Lung (tissue), 12 donors: ENCODE measurements around the gene ZBTB34. TPM values are rescaled to one million over a fixed set of nuclear protein-coding genes. Genes with fewer than 3 reads are reported as not detected.

Experiments
- ATAC-seq: fragments of 200-7000 bp; cut with Tn5 transposase; one replicate; pipeline ENCODE4 v1.9.1; 2020; ENCODE audit warnings: moderate number of reproducible peaks; ENCODE audit not compliant: insufficient read depth, low FRiP score
- DNase-seq, 3 donors: peaks; one replicate each; pipeline ENCODE4 v3.0.0-alpha.2; 2013 to 2017
- H3K27ac ChIP-seq, 2 donors: one replicate each; pipeline ENCODE4 v1.5.1; 2013; ENCODE audit warnings: mild to moderate bottlenecking in 2 of 2, moderate library complexity in 2 of 2, control low read depth in 1 of 2, inconsistent platforms in 1 of 2, low read depth in 1 of 2, low read length in 1 of 2
- H3K27me3 ChIP-seq, 3 donors: one replicate each; pipeline ENCODE4 v1.5.1; 2013; ENCODE audit warnings: low read length in 2 of 3; ENCODE audit not compliant: control insufficient read depth in 3 of 3, insufficient read depth in 3 of 3
- H3K36me3 ChIP-seq, 4 donors: one replicate each; pipeline ENCODE4 v1.5.1; 2013; ENCODE audit warnings: low read length in 4 of 4, mild to moderate bottlenecking in 1 of 4, moderate library complexity in 1 of 4; ENCODE audit not compliant: control insufficient read depth in 4 of 4, insufficient read depth in 4 of 4
- H3K4me1 ChIP-seq, 5 donors: one replicate each; pipeline ENCODE4 v1.5.1; 2013; ENCODE audit warnings: low read length in 5 of 5, mild to moderate bottlenecking in 2 of 5, moderate library complexity in 1 of 5; ENCODE audit not compliant: control insufficient read depth in 5 of 5, insufficient read depth in 5 of 5
- H3K4me3 ChIP-seq: one replicate; pipeline ENCODE4 v1.5.1; 2013; ENCODE audit warnings: mild to moderate bottlenecking, control low read depth, moderate library complexity
- H3K9ac ChIP-seq, 2 donors: one replicate each; pipeline ENCODE4 v1.5.1; 2013; ENCODE audit warnings: low read length in 2 of 2, control low read depth in 1 of 2; ENCODE audit not compliant: insufficient read depth in 1 of 2
- H3K9me3 ChIP-seq, 4 donors: one replicate each; pipeline ENCODE4 v1.5.1; 2013; ENCODE audit warnings: low read length in 3 of 4, mild to moderate bottlenecking in 1 of 4, moderate library complexity in 1 of 4; ENCODE audit not compliant: control insufficient read depth in 4 of 4, insufficient read depth in 3 of 4
- WGBS, 2 donors: extraction: QIAGEN DNeasy Blood & Tissue Kit; methylation state at CpG; one replicate each; pipeline ENCODE4 v1.1.7; 2013; 5-methylcytosine and 5-hydroxymethylcytosine counted together
- polyA plus RNA-seq, 2 donors: library from polyadenylated mRNA; stranded (reverse); fragments of 200-250 nt; gene quantifications; one replicate each; pipeline ENCODE4 v1.2.1, GENCODE V29; 2013
- total RNA-seq, 2 donors: library from RNA; depleted of rRNA in 1 of 2; stranded (reverse); fragments of >200 nt in 1 of 2; gene quantifications; one replicate each; pipeline ENCODE4 v1.2.1, GENCODE V29; 2014 to 2021
- TF ChIP-seq, protein P1 (sequence below): IDR thresholded peaks from 2 replicates; pipeline ENCODE4 v1.5.1; 2012; ENCODE audit warnings: mild to moderate bottlenecking; ENCODE audit errors: control extremely low read depth, extremely low read depth
- donor health status: control.
- donor health status: control.
- donor health status: Bipolar disorder and iron deficiency.
- donor health status: healthy.
- donor health status: DM: yes; HTN: yes; CAD: no.

The ZBTB34 gene
- total and polyA plus RNA-seq, 4 donors = 3.2 to 35.6 (median 7.7) TPM

DNA sequence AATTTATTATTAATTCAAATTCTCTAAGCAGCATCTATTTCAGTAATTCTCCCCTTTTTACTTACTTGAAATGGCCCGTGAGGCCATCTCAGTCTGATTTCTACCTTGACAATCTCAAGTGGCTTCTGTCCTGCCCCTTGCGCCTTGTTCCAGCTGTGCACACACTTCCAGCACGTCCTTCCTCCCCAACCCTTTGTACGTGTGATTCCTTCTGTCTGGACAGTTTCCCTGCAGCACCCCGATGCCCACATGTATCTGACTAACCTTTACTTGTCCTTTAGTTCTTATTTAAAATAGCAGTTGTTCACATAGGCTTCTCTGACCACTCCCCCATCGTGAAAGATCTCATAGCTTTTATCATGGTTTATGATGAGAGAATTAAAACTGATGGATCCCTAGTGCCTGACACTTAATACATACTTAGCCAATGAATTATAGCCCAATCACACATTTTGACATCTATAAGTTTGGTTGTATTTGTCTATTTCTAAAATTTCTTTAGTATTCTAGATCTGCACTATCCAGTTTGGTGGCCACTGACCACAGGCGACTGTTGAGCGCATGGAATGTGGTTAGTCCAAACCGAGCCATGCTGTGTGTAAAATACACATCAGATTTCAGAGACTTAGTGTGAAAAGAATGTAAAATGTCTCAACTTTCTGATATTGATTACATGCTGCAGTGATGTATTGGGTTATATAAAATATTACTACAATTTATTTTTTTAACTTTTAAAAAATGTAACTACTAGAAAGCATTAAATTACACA is 14.3 kb downstream of the ZBTB34 start:
- Histone ChIP-seq H3K4me3 (no peak overlapping the region), H3K36me3 (peaks cover 3 to 12% (median 4%) of the 10 kb centered on the region in 4 donors), H3K27ac (no peak overlapping the region), H3K27me3 (no peaks in the 10 kb centered on the region), H3K4me1 (peaks cover 0 to 5% (median 0%) of the 10 kb centered on the region in 5 donors), H3K9me3 (no peaks in the 10 kb centered on the region), H3K9ac (no peak overlapping the region)
- WGBS, 2 donors = 65 to 71% methylated on average over 9 of the region's 9 CpGs
- DNase-seq (no peak), ATAC-seq (no peak)
- TF ChIP-seq, protein P1, sequence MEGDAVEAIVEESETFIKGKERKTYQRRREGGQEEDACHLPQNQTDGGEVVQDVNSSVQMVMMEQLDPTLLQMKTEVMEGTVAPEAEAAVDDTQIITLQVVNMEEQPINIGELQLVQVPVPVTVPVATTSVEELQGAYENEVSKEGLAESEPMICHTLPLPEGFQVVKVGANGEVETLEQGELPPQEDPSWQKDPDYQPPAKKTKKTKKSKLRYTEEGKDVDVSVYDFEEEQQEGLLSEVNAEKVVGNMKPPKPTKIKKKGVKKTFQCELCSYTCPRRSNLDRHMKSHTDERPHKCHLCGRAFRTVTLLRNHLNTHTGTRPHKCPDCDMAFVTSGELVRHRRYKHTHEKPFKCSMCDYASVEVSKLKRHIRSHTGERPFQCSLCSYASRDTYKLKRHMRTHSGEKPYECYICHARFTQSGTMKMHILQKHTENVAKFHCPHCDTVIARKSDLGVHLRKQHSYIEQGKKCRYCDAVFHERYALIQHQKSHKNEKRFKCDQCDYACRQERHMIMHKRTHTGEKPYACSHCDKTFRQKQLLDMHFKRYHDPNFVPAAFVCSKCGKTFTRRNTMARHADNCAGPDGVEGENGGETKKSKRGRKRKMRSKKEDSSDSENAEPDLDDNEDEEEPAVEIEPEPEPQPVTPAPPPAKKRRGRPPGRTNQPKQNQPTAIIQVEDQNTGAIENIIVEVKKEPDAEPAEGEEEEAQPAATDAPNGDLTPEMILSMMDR = no peak

DNA sequence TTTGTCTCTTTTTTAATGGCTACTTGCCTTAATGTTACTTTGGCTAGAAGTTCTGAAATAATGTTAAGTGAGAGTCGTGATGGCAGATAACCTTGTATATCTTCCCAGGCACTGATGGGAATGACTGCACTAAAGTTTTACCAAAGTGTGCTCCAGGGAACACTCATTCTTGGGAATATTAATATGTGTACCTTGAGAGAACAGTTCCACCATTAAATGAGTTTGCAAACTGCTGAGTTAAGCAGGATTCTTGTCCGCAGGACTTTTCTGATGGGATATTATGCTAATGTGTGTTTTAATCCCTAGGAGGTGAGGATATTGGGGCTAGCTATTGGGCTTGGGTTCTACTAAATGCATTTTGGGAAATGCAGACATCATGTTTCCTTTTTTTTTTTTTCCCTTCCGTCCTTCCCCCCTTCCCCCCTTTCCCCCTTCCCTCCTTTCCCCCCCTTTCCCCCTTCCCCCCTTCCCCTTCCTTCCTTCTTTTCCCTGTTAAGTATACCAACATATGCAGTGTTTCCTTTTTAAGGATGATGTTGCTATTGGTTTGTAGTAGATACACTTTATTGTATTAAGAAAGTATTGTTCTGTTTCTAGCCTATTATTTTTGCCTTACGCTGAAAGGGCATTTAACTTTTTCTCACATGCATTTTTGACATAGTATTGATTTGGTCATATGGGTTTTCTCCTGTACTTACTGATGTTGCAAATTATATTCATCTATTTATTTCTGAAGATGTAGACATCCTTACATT is 15.5 kb downstream of the ZBTB34 start:
- Histone ChIP-seq H3K9ac (no peak overlapping the region), H3K36me3 (peaks cover 3 to 20% (median 14%) of the 10 kb centered on the region in 4 donors), H3K9me3 (no peaks in the 10 kb centered on the region), H3K27me3 (no peaks in the 10 kb centered on the region), H3K4me1 (peaks cover 0 to 5% (median 0%) of the 10 kb centered on the region in 5 donors), H3K4me3 (no peak overlapping the region), H3K27ac (no peak overlapping the region)
- DNase-seq = no peak
- 71 to 90% methylated on average over 3 to 4 of the region's 4 CpGs for WGBS, 2 donors
- ATAC-seq = no peak
- TF ChIP-seq, protein P1 = no peak

DNA sequence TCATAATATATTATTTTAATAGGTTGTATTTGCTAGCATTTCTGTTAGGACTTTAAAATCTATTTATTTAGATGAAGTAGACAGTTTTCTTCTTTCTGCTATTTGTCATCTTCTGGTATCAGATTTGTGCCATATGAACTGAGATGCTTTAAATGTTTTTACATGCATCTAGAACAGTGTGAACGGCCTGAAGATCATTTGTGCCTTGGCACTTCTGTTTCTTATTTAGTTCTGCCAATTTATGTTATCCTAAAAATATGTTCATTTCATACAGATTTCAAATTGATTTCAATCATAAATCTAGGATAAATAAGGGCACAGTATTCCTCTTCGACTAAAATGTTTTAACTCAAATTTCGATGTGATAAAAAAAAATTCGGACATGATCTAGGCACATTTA is 16.1 kb downstream of the ZBTB34 start:
- Histone ChIP-seq H3K9ac (no peak overlapping the region), H3K27ac (no peak overlapping the region), H3K4me1 (peaks cover 0 to 5% (median 0%) of the 10 kb centered on the region in 5 donors), H3K27me3 (no peaks in the 10 kb centered on the region), H3K9me3 (no peaks in the 10 kb centered on the region), H3K36me3 (peaks cover 3 to 22% (median 15%) of the 10 kb centered on the region in 4 donors), H3K4me3 (no peak overlapping the region)
- TF ChIP-seq, protein P1 = no peak
- WGBS, 2 donors = 84 to 88% methylated on average over 4 of the region's 4 CpGs
- ATAC-seq (no peak), DNase-seq (no peak)
